GM13976 (cell line): ENCODE data around the gene REN.

Source experiments
- DNase-seq: peaks from one replicate; pipeline ENCODE4 v3.0.0; 2012; ENCODE audit warnings: low spot score
- in situ Hi-C: fragments of 300-500 bp; cut with MboI; formaldehyde crosslinking; loops from one replicate; pipeline ENCODE4 v1.12.0; 2022; ENCODE audit warnings: low sequenced_read_pairs, mixed read lengths, inconsistent platforms; ENCODE audit not compliant: unreplicated experiment
- TF ChIP-seq, protein P1 (sequence below): IDR thresholded peaks from 2 replicates; pipeline ENCODE4 v1.5.1; 2012; ENCODE audit warnings: borderline replicate concordance, mild to moderate bottlenecking; ENCODE audit not compliant: insufficient read depth; ENCODE audit errors: extremely low read depth, missing control alignments, control extremely low read depth

REN gene

DNA sequence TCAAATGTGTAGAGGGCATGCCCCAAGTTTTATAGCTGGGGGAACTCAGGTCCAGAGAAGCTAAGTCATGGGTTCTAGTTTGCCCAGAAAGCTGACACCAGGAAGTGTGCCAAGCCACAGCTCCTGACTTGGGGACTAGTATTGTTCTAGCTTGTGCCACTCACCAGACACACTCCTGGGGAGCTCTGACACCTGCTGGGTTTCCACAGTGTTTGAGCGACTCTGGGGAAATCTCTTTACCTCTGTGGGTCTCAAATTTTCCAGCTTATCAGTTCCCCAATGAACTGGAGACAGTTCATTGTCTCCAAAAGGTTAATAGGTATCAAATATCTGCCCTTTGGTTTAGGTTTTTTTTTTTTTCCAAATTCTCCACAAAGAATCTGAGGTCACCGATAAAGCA lies 25.9 kb upstream of the REN start:
- DNase-seq = no peak
- in situ Hi-C loops = no loop called here
- TF ChIP-seq, protein P1, sequence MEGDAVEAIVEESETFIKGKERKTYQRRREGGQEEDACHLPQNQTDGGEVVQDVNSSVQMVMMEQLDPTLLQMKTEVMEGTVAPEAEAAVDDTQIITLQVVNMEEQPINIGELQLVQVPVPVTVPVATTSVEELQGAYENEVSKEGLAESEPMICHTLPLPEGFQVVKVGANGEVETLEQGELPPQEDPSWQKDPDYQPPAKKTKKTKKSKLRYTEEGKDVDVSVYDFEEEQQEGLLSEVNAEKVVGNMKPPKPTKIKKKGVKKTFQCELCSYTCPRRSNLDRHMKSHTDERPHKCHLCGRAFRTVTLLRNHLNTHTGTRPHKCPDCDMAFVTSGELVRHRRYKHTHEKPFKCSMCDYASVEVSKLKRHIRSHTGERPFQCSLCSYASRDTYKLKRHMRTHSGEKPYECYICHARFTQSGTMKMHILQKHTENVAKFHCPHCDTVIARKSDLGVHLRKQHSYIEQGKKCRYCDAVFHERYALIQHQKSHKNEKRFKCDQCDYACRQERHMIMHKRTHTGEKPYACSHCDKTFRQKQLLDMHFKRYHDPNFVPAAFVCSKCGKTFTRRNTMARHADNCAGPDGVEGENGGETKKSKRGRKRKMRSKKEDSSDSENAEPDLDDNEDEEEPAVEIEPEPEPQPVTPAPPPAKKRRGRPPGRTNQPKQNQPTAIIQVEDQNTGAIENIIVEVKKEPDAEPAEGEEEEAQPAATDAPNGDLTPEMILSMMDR = no peak

DNA sequence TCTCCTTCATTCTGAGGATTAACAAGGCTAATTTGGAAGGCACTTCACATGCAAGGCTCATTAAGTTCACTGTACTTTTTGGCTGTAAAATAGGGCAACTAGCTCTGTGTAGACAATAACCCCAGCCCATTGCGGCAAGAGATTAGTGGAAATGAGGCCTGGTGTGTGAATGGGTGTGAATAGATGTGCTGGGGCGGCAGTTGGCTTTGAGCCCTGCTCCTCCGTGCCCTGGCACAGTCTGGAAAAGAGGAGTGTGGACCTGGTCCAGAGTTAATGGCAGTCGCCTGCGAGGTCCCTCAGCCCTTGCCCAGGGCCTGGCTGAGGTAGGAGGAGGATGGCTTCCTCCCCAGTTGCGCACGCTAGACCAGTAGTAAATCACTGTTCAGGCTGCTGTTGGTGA lies 25.3 kb upstream of the REN start:
- in situ Hi-C loops = no loop called here
- no peak for DNase-seq
- TF ChIP-seq, protein P1 = no peak

DNA sequence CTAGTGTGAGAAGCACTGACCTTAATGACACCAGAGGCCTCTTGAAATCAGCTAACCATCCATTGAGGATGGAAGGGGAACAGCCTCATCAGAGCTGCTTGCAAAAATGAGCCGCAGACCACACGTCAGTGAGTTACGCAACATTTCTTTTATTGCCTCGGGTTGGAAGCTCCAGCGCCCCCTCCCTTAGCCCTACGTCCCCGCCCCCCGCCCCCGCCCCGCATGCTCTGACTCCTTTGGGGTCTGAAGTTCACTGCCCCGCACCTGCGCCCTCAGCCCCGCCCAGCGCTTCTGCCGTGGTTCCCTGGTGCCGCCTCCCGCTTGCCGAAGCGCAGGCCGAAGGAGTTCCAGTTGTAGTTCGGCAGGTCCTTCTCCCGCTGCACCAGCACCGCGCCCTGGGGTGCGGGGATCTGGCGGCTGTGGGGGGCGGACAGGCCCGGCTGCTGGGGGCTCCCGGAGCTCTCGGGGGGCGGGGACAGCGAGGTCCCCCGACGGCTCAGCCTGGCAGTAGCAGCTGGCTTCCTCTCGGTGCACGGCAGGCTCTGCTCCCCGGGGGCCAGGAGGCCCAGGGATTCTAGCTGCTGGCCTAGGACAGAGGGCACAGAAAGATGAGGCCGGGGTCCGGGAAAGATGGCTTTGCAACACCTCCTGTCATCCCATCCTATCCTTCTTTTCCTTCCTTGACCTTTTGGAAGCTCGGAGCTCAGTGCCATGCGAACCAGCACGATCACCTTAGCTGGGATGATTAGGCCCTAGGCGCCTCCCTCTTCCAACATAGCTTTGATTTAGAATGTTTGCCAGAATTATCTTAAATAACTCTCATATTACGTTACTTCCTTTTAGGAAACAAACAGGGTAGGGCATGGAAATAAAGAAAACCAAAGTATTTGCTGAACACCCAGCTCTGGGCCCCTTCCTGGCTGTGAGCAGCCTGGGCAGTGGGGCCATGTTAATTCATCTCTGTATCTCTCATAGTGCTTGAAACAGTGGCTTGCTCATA lies 24.4 kb upstream of the REN start:
- DNase-seq = peak; percentile 50
- TF ChIP-seq, protein P1 = no peak
- in situ Hi-C loops = no loop called here

DNA sequence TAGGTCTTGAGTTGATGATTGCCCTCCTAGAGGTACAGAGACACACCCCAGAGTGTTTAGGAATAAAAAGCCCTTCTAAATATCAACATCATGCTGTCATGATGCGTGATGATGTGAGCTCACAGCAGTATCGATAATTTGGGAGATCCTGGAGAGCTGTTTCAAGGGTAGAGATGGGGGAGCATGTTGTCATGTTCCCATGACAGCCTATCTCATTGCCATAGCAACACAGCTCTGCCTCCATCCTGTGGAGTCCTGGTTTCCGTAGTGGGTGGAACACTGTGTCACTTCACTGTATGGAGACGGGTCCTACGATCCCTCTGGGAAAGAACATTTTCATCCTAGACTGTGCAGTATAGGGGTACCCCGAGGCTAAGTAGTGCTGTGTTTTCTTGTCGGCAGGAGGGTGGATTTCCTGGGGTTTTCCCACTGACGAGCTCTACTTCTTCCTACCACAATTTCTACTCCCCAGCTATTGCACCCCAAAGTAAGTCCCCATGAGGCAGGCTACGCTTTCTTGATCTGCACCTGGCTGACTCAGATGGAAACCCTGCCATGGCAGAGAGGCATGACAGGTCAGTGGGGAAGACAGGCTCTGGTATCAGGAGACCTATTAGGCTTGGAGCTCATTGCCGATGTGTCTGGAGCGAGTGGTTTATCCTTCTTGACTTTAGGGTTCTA lies 23.0 kb upstream of the REN start:
- DNase-seq = peak; percentile 46
- TF ChIP-seq, protein P1 = no peak
- in situ Hi-C loops = no loop called here

DNA sequence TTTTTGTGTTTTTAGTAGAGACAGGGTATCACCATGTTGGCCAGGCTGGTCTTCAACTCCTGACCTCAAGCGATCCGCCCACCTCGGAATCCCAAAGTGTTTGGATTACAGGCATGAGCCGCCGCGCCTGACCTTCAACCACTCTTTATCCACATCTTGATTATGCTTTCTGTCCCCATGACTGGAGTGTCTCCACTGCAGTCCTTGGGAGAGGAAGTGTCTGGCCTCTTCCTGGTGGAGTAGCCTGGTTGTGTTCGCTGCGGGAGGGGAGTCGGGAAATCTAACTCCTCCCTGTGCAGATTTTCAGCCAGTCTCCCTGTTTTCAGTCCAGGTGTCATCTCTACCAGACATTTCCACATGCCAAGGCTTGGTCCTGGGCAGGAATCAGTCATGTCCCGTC lies 20.5 kb upstream of the REN start:
- DNase-seq = no peak
- TF ChIP-seq, protein P1 = no peak
- in situ Hi-C loops = no loop called here

DNA sequence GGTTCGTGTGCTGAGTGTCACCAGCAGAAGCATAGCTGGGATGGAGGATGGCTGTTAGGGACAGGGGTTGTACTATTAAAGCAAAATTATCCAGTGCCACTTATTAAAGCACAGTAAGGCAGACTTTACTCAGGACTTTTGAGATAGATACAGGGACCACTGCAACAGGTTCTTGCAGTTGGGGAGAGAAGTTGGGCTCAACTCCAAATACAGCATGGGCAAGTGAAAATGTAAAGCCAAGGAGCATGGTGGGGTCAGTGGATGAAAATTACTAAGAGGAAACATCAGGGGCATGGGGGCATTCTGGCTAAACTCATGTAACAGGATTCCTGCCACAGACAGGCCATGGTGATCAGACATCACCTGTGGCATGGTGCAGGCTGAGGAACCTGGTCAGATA lies 15.0 kb upstream of the REN start:
- TF ChIP-seq, protein P1 = no peak
- no peak for DNase-seq
- in situ Hi-C loops = no loop called here
